HG03378 (cell line): Measurements from ENCODE around the gene TXK.
A peak's percentile ranks its signal among the peaks of the same experiment; 100 is the strongest.

Experiments
- ATAC-seq: cut with Tn5 transposase; IDR thresholded peaks from one replicate; pipeline ENCODE4 v1.9.1; 2021; ENCODE audit warnings: mild to moderate bottlenecking, moderate library complexity; ENCODE audit not compliant: unreplicated experiment

The TXK gene

GRCh38 chr4:48108309-48109073 is 25.6 kb downstream of the TXK start:
- ATAC-seq, result no peak

DNA sequence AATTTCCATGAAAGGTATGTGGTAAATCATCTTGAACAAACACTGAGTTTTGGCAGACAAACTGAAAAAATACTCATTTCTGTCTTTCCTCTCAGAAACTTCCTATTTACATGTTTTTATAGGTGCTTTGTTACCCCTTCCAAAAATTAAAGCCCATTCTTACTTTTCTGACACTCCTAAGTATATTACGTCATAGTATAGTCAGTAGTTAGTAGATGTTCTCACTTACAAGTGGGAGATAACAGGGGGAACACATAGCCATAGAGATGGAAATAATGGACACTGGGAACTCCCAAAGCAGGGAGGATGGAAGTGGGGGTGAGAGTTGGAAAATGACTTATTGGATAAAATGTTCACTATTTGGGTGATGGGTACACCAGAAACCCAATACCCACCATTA is 28.8 kb downstream of the TXK start:
- no peak for ATAC-seq

- peak; percentile 87 for ATAC-seq
These were observed 30.4 kb downstream of the TXK start for GRCh38 chr4:48103483-48104139.

GRCh38 chr4:48102303-48102702 is 31.7 kb downstream of the TXK start:
- ATAC-seq, result no peak

DNA sequence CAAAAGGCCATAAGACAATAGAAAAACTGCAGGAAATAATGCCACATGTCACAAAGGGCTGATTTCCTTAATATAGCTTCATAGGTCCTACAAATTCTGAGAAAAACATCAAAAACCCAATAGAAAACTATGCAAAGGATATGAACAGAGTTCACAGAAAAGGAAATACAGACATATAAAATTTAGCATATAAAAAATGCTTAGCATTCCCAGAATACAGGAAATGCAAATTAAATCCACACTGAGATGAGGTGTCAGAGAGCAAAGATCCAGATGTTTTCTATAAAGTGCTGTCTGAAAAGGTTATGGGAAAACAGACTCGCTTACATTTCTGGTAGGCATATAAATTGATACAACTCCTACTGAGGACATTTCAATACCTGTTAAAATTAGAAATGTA is 33.8 kb downstream of the TXK start:
- ATAC-seq, result no peak

- no peak for ATAC-seq
These were observed 38.6 kb downstream of the TXK start for GRCh38 chr4:48095441-48095840.

- ATAC-seq, result no peak
These were observed 40.0 kb downstream of the TXK start for GRCh38 chr4:48093991-48094416.

DNA sequence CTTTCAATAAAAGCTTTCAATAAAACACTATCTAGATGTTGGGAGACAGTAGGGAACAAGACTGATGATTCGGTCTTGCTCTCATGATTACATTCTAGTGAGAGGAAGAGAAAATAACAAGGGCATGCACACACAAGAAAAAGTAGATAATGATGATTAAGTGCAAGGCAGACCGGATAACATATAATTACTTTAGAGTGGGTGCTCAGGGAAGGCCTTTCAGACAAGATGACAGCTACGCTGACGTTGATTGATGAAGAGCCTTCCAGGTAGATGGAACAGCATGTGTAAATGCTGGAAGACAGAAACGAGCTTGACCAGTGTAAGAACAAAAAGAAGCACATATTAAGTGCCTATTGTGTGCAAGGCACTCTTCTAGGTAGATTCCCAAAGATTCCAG is 43.4 kb downstream of the TXK start:
- ATAC-seq, result no peak

GRCh38 chr4:48085821-48086589 is 48.0 kb downstream of the TXK start:
- ATAC-seq, result no peak

- no peak for ATAC-seq
These were observed 51.1 kb downstream of the TXK start for GRCh38 chr4:48082956-48083355.

- ATAC-seq, result no peak
These were observed 52.9 kb downstream of the TXK start for GRCh38 chr4:48081196-48081595.

GRCh38 chr4:48079972-48080391 is 54.1 kb downstream of the TXK start:
- ATAC-seq, result no peak

DNA sequence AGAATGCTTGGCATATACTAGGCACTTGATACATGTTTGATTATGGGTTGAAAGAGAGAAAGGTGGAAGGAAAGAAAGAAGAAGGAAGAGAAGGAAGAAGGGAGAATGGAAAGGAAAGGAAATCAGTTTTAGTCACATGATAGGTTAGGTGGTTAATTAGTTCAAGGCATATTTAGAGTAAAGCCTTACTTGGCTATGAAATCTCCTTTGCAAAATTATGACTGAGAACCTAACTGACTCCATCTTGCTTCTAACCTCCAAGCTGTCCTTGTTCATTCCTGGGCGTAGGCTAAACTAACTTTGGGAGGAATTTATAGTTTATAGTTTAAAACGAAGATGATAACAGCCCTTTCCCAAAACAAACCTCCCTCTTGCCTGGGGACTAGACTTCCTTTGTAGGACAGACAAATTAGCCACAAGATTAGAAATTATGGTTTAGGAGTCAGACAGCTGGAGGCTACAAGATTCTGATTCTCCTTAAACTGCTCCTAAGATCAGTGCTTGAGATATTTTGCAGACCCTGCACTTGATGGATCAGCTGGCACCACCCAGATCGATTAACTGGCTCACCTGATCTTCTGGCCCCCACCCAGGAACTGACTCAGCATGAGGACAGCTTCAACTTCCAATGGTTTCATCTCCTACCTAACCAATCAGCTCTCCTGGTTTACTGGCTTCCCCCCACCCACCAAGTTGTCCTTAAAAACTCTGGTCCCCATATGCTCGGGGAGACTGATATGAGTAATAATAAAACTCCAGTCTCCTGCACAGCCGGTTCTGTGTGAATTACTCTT is 55.0 kb downstream of the TXK start:
- ATAC-seq, result no peak

GRCh38 chr4:48078425-48078824 is 55.6 kb downstream of the TXK start:
- no peak for ATAC-seq

DNA sequence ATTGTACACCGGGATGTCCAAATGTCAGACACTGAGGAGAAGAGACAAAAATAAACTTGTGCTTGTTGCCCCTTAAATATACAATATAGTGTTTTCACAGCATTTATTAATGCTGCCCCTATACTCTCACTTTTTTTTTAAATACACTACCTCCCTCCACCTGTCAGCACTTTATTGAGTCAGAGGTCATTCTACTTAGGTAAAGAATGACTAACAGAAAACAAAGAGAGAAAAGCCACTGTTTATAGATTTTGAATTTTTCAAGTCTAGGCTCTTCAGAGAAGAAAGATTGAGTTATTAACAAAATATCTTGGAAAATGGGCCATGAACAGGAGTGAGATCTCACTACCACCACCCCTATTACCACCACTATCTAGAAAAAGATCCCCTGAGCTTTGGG is 59.4 kb downstream of the TXK start:
- no peak for ATAC-seq

GRCh38 chr4:48073567-48074103 is 60.4 kb downstream of the TXK start:
- ATAC-seq, result no peak

DNA sequence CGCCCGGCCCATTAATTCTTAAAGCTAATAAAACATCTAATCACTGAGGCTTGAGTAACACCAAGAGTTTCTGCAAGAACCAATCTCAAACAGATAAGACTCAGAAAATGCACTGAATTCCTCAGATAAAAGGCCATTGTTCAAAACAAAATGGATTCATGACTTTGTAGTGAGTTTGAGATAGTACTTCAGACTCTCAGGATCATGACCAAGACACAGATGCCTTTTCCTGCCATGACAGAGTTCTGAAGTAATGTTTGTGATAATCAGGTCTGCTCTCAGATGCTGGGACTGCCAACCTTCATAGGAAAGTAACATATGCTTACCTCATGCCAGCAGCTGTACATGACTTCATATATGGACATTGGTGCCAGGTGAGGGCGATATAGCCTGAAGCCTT is 62.9 kb downstream of the TXK start:
- no peak for ATAC-seq

- no peak for ATAC-seq
These were observed 65.0 kb downstream of the TXK start for GRCh38 chr4:48069026-48069425.

- no peak for ATAC-seq
These were observed 65.9 kb downstream of the TXK start for GRCh38 chr4:48068182-48068581.

- no peak for ATAC-seq
These were observed 66.5 kb downstream of the TXK start for GRCh38 chr4:48067536-48067935.

DNA sequence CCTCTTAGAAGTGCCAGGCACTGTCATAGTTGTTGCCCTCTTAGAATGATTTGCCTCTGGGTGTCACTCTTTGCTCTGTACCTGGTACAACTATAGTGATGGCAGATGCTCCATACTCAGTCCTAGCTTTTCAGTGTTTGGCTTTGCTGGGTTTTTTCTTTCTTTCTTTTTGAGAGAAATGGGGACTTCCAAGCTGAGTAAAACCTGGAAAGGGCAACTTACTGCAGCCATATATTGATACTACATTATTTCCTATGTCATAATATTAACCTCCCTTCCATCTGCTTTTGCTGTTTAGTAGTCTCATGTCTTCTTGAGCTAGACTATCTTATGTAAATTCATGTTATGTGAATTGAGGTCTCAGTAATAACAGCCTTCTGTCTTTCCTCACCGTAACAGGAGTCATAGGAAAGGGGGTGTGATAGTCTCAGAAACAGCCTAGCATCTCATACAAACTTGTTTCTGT is 68.4 kb downstream of the TXK start:
- peak; percentile 86 for ATAC-seq
